H9 (cell line): Measurements from ENCODE around the gene HS6ST1. TPM values are rescaled to one million over a fixed set of nuclear protein-coding genes. Genes with fewer than 3 reads are reported as not detected.
A peak's percentile ranks its signal among the peaks of the same experiment; 100 is the strongest.

Experiments
- DNase-seq: peaks from one replicate; pipeline ENCODE4 v3.0.0-alpha.2; 2017
- H2AFZ ChIP-seq: one replicate; pipeline ENCODE4 v1.6.1; 2013; ENCODE audit warnings: mild to moderate bottlenecking, low read length, control low read depth, moderate library complexity
- H2AK5ac ChIP-seq: 2 replicates; pipeline ENCODE4 v1.6.1; 2013; ENCODE audit warnings: low read length, control low read depth, mixed read lengths; ENCODE audit not compliant: insufficient read length
- H2BK120ac ChIP-seq: one replicate; pipeline ENCODE4 v1.6.1; 2013; ENCODE audit warnings: low read depth, mild to moderate bottlenecking, low read length, control low read depth, inconsistent platforms; ENCODE audit not compliant: poor library complexity, severe bottlenecking
- H2BK12ac ChIP-seq: 2 replicates; pipeline ENCODE4 v1.6.1; 2013; ENCODE audit warnings: low read length, control low read depth, mixed read lengths, low read depth; ENCODE audit not compliant: insufficient read length
- H2BK15ac ChIP-seq: 2 replicates; pipeline ENCODE4 v1.6.1; 2013; ENCODE audit warnings: low read depth, low read length, control low read depth
- H2BK20ac ChIP-seq: one replicate; pipeline ENCODE4 v1.6.1; 2013; ENCODE audit warnings: low read depth, mild to moderate bottlenecking, low read length, control low read depth, inconsistent platforms; ENCODE audit not compliant: poor library complexity, severe bottlenecking
- H2BK5ac ChIP-seq: 2 replicates; pipeline ENCODE4 v1.6.1; 2013; ENCODE audit warnings: low read length, control low read depth, mixed read lengths; ENCODE audit not compliant: insufficient read length
- H3K14ac ChIP-seq: 2 replicates; pipeline ENCODE4 v1.6.1; 2013; ENCODE audit warnings: low read length, control low read depth; ENCODE audit not compliant: insufficient read depth
- H3K18ac ChIP-seq: 2 replicates; pipeline ENCODE4 v1.6.1; 2013; ENCODE audit warnings: low read depth, mild to moderate bottlenecking, mixed read lengths, low read length, control low read depth; ENCODE audit not compliant: insufficient read length
- H3K23ac ChIP-seq: 2 replicates; pipeline ENCODE4 v1.6.1; 2013; ENCODE audit warnings: low read length, control low read depth, mixed read lengths, low read depth; ENCODE audit not compliant: insufficient read length
- H3K23me2 ChIP-seq: 2 replicates; pipeline ENCODE4 v1.6.1; 2013; ENCODE audit warnings: low read depth, mild to moderate bottlenecking, mixed read lengths, low read length, control low read depth; ENCODE audit not compliant: insufficient read length, poor library complexity, severe bottlenecking
- H3K27ac ChIP-seq: 2 replicates; pipeline ENCODE4 v1.5.1; 2013; ENCODE audit warnings: low read length, control low read depth, mixed read lengths, low read depth; ENCODE audit not compliant: insufficient read length
- H3K27me3 ChIP-seq: 2 replicates; pipeline ENCODE4 v1.6.1; 2013; ENCODE audit warnings: low read length, control low read depth, inconsistent platforms; ENCODE audit not compliant: insufficient read depth
- H3K4ac ChIP-seq: 2 replicates; pipeline ENCODE4 v1.6.1; 2013; ENCODE audit warnings: low read depth, mild to moderate bottlenecking, control low read depth, inconsistent platforms, low read length, moderate library complexity
- H3K4me1 ChIP-seq: 2 replicates; pipeline ENCODE4 v1.6.1; 2013; ENCODE audit warnings: low read length, control low read depth, inconsistent platforms; ENCODE audit not compliant: insufficient read depth
- H3K4me2 ChIP-seq: 2 replicates; pipeline ENCODE4 v1.6.1; 2013; ENCODE audit warnings: low read length, control low read depth, mixed read lengths; ENCODE audit not compliant: insufficient read length, insufficient read depth
- H3K56ac ChIP-seq: 2 replicates; pipeline ENCODE4 v1.6.1; 2013; ENCODE audit warnings: low read depth, mild to moderate bottlenecking, mixed read lengths, low read length, control low read depth; ENCODE audit not compliant: insufficient read length
- H3K79me1 ChIP-seq: 2 replicates; pipeline ENCODE4 v1.6.1; 2013; ENCODE audit warnings: low read depth, mild to moderate bottlenecking, moderate library complexity, low read length, control low read depth, inconsistent platforms; ENCODE audit not compliant: insufficient read depth, poor library complexity, severe bottlenecking
- H3K79me2 ChIP-seq: 2 replicates; pipeline ENCODE4 v1.6.1; 2013; ENCODE audit warnings: low read length, control low read depth, inconsistent platforms; ENCODE audit not compliant: insufficient read depth
- H3K9ac ChIP-seq: 2 replicates; pipeline ENCODE4 v1.6.1; 2013; ENCODE audit warnings: low read length, control low read depth, mixed read lengths; ENCODE audit not compliant: insufficient read length; ENCODE audit errors: extremely low read depth
- H3K9me3 ChIP-seq: one replicate; pipeline ENCODE4 v1.6.1; 2013; ENCODE audit warnings: low read depth, low read length, inconsistent platforms; ENCODE audit not compliant: control insufficient read depth
- H3T11ph ChIP-seq: one replicate; pipeline ENCODE4 v1.6.1; 2013; ENCODE audit warnings: mild to moderate bottlenecking, low read length, control low read depth, inconsistent platforms
- H4K20me1 ChIP-seq: one replicate; pipeline ENCODE4 v1.6.1; 2013; ENCODE audit not compliant: control insufficient read depth, insufficient read length, insufficient read depth
- H4K5ac ChIP-seq: 2 replicates; pipeline ENCODE4 v1.6.1; 2013; ENCODE audit warnings: low read depth, mild to moderate bottlenecking, mixed read lengths, low read length, control low read depth; ENCODE audit not compliant: insufficient read length
- H4K8ac ChIP-seq: replicated peaks from 2 replicates; pipeline ENCODE4 v1.6.1; 2013; ENCODE audit warnings: low read length, control low read depth, mixed read lengths, low read depth; ENCODE audit not compliant: insufficient read length
- H4K91ac ChIP-seq: 2 replicates; pipeline ENCODE4 v1.6.1; 2013; ENCODE audit warnings: low read depth, mild to moderate bottlenecking, moderate library complexity, mixed read lengths, low read length, control low read depth; ENCODE audit not compliant: insufficient read length
- H3K27ac Mint-ChIP-seq, 3 experiments: 2 replicates in 2 of 3; 3 replicates in 1 of 3; pipeline ENCODE4 v1.8.0; 2020 to 2021; ENCODE audit warnings: mixed read lengths in 3 of 3, mild to moderate bottlenecking in 1 of 3, moderate library complexity in 1 of 3
- H3K27me3 Mint-ChIP-seq: 2 replicates; pipeline ENCODE4 v1.8.0; 2021; ENCODE audit warnings: low read depth, mild to moderate bottlenecking, moderate library complexity, mixed read lengths
- H3K36me3 Mint-ChIP-seq, 3 experiments: 2 replicates in 2 of 3; 3 replicates in 1 of 3; pipeline ENCODE4 v1.8.0; 2020 to 2021; ENCODE audit warnings: low read depth in 3 of 3, mixed read lengths in 3 of 3; ENCODE audit not compliant: insufficient read depth in 1 of 3
- H3K4me1 Mint-ChIP-seq, 2 experiments: 2 replicates each; pipeline ENCODE4 v1.8.0; 2020; ENCODE audit warnings: mixed read lengths in 2 of 2
- H3K4me3 Mint-ChIP-seq, 2 experiments: 2 replicates in 1 of 2; 3 replicates in 1 of 2; pipeline ENCODE4 v1.8.0; 2020 to 2021; ENCODE audit warnings: mild to moderate bottlenecking in 2 of 2, mixed read lengths in 2 of 2, moderate library complexity in 1 of 2
- H3K9me3 Mint-ChIP-seq, 2 experiments: 2 replicates in 1 of 2; 3 replicates in 1 of 2; pipeline ENCODE4 v1.8.0; 2020; ENCODE audit warnings: mild to moderate bottlenecking in 2 of 2, mixed read lengths in 2 of 2, moderate library complexity in 1 of 2
- CTCF ChIP-seq: fragments of 200-600 bp; sonication (generic); conservative IDR thresholded peaks from 3 replicates; pipeline ENCODE4 v1.8.0; 2021; ENCODE audit warnings: antibody characterized with exemption, mild to moderate bottlenecking
- WGBS: extraction: QIAGEN DNeasy Blood & Tissue Kit; methylation state at CpG from one replicate; pipeline ENCODE4 v1.1.7; 2013; ENCODE audit warnings: missing lambda C conversion rate, low lambda C conversion rate, mixed read lengths; ENCODE audit not compliant: insufficient read length; ENCODE audit errors: extremely low coverage; 5-methylcytosine and 5-hydroxymethylcytosine counted together
- total RNA-seq: library from RNA; stranded (reverse); gene quantifications from 2 replicates; pipeline ENCODE4 v1.2.1, GENCODE V29; 2021

The HS6ST1 gene
- total RNA-seq, 1 experiment from 2014 or later: 60.2 TPM

GRCh38 chr2:128262315-128263253 is 56.1 kb downstream of the HS6ST1 start:
- H3K36me3 Mint-ChIP-seq: peaks cover 1 to 7% (median 5%) of the 10 kb centered on the region in 3 experiments; a peak in 4 of 7 replicates
- H2BK5ac ChIP-seq: no peak overlapping the region
- TF ChIP-seq CTCF: no peak
- no peak overlapping the region for H3K4ac ChIP-seq
- H4K20me1 ChIP-seq: no peaks in the 10 kb centered on the region
- no peak overlapping the region for H2AK5ac ChIP-seq
- H3K27me3 Mint-ChIP-seq: no peaks in the 10 kb centered on the region; the same call in 1 of the 2 replicates
- no peak overlapping the region for H3K9ac ChIP-seq
- no peaks in the 10 kb centered on the region; a peak in 1 of 5 replicates for H3K9me3 Mint-ChIP-seq
- WGBS: no CpG with 5 or more reads among the region's 20 CpGs
- H3K27ac ChIP-seq: no peak overlapping the region
- H2BK12ac ChIP-seq: no peak overlapping the region
- no peak overlapping the region for H4K8ac ChIP-seq
- no peak overlapping the region for H4K91ac ChIP-seq
- H4K5ac ChIP-seq: no peak overlapping the region
- no peak overlapping the region for H3K23ac ChIP-seq
- no peaks in the 10 kb centered on the region for H3K9me3 ChIP-seq
- no peak overlapping the region for H3T11ph ChIP-seq
- H3K4me3 Mint-ChIP-seq: no peak overlapping the region
- no peak overlapping the region for H2BK120ac ChIP-seq
- no peak overlapping the region for H2BK15ac ChIP-seq
- H3K18ac ChIP-seq: no peak overlapping the region
- H2AFZ ChIP-seq: no peak overlapping the region
- peaks cover 33 to 37% of the 10 kb centered on the region in 2 experiments for H3K4me1 Mint-ChIP-seq
- H3K4me2 ChIP-seq: no peak overlapping the region
- H3K27ac Mint-ChIP-seq: peak overlapping the region in 2 of 3 experiments; percentile 46 to 62; a peak in 4 of 7 replicates
- H3K14ac ChIP-seq: no peak overlapping the region; the same call in 1 of the 2 replicates
- H3K56ac ChIP-seq: no peak overlapping the region
- no peaks in the 10 kb centered on the region for H3K27me3 ChIP-seq
- peaks cover 9% of the 10 kb centered on the region; the same call in 1 of the 2 replicates for H3K4me1 ChIP-seq
- H3K79me2 ChIP-seq: no peaks in the 10 kb centered on the region
- H3K23me2 ChIP-seq: no peaks in the 10 kb centered on the region
- no peak overlapping the region for H2BK20ac ChIP-seq
- no peaks in the 10 kb centered on the region for H3K79me1 ChIP-seq
- no peak for DNase-seq
